Stimulated activated CD8-positive, alpha-beta memory T cell treated with anti-CD3 and anti-CD28 coated beads, Interleukin-15, amount 100 ng/mL, for 48 hours (primary cell): Measurements from ENCODE around the gene PAFAH1B1.
"Not testable (repeated sequence)": the region's sequence is repeated elsewhere in the genome, so short reads cannot be mapped to it uniquely, and the experiment has no call there.

Source experiments
- DNase-seq, 2 donors: peaks; one replicate each; pipeline ENCODE4 v3.0.0-alpha.2; 2020; ENCODE audit warnings: low read depth in 2 of 2

The PAFAH1B1 gene

DNA sequence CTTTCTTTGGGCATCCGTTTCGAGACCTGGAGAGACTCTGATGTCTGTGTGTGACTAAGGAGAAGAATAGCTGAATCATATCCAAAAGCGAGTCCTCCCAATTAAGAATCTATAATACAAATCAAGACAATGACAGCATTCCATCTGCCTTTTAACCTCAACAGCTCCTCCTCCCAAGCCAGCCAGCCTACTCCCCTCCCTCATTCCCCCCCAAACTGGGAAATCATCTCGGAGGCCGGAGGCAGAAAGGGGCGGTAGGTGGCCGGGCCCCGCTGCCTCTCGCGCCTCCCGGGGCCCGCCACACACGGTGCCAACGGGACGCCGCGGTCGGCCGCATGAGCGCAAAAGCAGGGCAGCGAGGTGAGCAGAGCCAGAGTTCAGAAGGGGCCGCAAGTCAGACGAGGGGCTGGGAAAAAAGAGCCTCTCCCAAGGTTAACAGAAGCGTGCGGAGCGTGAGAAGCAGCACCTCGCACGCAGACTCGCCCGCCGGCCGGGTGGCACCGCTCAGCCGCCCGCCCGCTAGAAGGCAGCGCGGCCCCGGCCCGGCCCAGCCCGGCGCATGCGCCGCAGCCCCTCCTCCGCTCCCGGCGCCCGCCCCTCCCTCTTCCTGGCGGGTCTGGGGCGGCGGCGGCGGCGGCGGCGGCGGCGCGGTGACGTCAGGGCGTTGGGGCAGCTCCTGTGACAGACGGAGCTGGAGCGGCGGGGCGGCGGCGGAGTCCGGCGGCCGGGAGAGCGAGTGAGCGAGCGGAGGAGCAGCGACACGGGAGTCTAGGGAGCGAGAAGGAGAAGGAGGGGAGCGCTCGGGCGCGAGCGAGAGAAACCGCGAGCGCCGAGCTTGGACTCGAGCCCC, at the start of gene PAFAH1B1:
Gene PAFAH1B1, plus strand, starts transcription at position 684 of the 850 bp plus-strand sequence. CDS start 44,635 bp downstream, outside the sequence.
- peak; percentile 94 to 96 for DNase-seq

DNA sequence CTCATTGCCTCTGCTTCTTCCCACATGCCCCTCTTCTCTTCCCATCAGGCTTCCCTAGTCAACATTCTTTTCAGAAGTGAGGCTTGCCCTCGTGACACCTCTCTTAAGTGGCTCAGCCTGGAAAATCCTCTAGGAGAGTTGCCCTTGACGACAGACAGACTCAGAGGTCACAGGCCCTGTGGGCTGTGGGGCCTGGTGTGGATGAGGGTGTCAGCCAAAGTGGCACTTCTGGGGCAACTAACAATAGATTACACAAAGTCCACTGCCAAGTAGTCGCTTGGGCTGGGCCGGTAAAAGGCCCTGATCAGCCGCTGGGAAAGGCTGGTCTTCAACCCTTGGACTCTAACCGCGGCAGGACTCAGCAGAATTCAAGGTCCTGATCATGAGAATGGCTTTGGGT, 48.1 kb upstream of the PAFAH1B1 start:
- no peak for DNase-seq

DNA sequence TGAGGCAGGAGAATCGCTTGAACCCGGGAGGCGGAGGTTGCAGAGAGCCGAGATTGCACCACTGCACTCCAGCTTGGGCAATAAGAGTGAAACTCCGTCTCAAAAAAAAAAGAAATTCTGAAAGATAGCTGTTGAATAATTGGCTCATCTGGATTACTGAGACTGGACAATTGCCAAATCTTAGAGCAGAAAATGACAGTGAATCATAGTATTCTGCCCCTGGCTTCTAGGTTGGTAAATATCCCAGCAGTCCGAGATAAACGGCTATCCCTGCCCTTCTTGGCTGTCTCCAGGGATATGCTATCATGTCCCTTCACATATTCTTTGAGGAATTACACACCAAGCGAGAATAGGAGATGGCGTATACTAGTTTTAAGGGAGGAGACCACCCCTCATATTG, 46.3 kb upstream of the PAFAH1B1 start:
- DNase-seq = no peak

GRCh38 chr17:2548026-2548425, 45.4 kb upstream of the PAFAH1B1 start:
- not testable (repeated sequence) for DNase-seq

- no peak for DNase-seq
These were observed 43.9 kb upstream of the PAFAH1B1 start for GRCh38 chr17:2549392-2550211.

- DNase-seq = no peak
These were observed 42.0 kb upstream of the PAFAH1B1 start for GRCh38 chr17:2551493-2551892.

DNA sequence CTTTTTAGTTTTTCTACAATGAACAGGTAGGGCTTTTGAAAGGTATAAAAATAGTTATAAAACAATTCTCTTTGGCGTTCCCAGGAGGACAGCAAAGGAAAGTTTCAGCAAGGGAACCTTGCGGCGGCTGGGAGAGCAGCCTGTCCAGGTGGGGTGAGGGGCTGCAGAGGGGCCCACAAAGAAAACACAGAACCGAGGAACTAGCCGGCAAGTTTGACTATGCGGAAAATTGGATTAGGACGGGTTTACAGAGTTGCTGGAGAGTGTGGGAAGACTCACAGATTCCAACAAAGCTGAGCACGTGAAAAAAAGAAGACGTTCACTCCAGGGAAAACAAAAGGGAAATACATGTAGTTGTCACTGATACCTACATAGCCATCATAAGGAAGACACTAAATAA, 41.5 kb upstream of the PAFAH1B1 start:
- no peak for DNase-seq

- DNase-seq = no peak
These were observed 32.8 kb upstream of the PAFAH1B1 start for GRCh38 chr17:2560658-2561057.

DNA sequence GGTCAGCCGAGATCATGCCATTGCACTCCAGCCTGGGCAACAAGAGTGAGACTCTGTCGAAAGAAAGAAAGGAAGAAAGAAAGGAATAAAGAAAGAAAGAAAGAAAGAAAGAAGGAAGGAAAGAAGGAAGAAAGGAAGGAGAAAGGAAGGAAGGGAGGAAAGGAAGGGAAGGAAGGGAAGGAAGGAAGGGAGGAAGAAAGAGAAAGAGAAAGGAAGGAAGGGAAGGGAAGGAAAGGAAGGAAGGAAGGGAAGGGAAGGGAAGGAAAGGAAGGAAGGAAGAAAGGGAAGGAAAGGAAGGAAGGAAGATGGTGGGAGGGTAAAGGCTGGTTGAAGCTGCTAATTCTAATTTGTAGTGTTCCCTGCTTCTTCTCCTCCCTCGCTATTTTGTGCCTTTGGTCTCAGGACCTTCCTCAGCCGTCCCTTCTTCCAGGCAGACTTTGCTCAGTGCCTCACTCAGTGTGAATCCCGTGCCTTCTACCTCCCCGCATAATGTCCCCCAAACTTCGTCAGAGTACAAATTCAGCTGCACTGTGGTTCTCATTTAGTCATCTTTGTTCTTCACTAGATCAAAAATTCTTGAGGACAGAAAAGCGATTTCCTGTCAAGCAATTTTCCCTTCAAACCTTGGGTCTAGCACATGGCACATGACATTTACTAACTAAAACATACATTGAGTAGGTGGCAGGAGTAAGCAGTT, 31.1 kb upstream of the PAFAH1B1 start:
- no peak for DNase-seq

DNA sequence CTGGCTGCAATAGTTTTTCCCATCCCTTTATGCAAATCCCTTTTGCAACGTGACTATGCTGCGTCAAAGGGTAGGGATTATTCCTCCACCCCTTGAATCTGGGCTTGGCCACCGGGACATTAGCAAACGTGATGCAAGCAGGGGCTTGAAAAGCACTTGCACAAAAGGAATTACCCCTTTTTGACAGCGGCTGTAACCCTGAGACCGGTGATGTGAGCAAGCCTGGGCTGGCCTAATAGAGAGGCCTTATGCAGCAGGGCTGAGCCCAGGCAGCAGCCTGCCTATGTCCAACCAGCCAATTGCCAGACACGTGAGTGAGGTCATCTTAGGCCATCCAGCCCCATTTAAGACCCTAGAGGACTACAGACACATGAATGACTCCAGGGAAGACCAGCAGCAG, 30.4 kb upstream of the PAFAH1B1 start:
- no peak for DNase-seq

- DNase-seq = no peak
These were observed 29.9 kb upstream of the PAFAH1B1 start for GRCh38 chr17:2563543-2563942.

DNA sequence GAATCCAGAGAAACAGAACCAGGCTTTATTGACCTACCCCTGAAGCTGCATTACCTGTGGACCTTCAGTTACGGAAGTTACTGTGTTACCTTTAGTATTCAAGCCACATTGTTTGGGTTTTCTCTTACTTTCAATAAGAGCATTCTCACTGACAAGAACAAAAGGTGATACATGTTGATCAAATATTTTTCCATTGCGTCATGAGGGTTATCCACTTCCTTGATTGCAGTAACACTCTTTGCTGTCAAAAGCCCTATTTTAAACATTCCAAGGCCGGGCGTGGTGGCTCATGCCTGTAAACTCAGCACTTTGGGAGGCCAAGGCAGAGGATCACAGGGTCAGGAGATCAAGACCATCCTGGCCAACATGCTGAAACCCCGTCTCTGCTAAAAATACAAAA, 28.6 kb upstream of the PAFAH1B1 start:
- DNase-seq = no peak

- DNase-seq = no peak
These were observed 27.4 kb upstream of the PAFAH1B1 start for GRCh38 chr17:2566056-2566455.

- DNase-seq = no peak
These were observed 21.7 kb upstream of the PAFAH1B1 start for GRCh38 chr17:2571523-2572303.

DNA sequence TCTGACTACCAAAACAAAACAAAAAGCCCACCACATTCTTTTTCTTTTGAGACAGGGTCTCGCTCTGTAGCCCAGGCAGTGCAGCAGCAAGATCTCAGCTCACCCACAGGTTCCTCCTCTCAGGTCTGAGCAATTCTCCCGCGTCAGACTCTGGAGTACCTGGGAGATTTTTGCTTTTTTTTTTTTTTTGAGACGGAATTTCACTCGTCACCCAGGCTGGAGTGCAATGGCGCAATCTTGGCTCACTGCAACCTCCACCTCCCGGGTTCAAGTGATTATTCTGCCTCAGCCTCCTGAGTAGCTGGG, 21.2 kb upstream of the PAFAH1B1 start:
- not testable (repeated sequence) for DNase-seq

DNA sequence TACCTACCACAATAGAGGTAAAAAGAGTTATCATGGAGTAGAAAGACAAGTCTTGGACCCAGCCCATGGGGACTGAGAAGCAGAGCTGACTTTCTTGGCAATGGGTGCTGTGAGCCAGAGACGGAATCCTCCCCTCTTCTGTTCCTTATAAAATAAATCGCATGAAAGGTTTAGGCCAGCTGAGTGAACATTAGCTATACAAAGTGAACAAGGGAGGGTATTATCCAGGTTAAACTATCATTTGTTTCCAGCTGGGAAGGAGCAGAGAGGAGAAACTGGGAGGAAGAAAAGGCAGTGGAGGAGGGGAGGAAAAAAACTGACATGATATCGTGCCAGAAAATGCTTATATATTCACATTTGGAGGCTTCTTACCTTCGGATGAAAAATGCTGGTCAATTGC, 13.3 kb upstream of the PAFAH1B1 start:
- no peak for DNase-seq

DNA sequence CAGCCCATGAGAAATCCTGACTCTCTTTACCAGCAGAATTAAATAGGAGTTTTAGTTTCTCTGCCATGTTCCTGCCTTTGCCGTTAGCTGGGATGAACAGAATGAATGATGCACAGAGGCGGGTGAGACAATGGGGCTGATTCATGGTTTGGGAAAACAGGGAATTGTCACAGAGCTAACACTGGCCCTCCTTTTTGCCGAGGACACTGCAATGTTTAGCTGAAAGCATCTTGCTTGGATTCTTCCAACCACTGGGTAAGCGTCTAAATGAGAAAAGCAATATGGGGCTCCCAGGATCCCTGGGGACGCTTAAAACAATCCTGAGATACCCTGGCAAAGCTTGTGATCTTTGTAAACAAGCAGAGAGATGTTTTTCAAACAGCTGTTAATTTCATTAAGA, 12.8 kb upstream of the PAFAH1B1 start:
- DNase-seq = no peak

DNA sequence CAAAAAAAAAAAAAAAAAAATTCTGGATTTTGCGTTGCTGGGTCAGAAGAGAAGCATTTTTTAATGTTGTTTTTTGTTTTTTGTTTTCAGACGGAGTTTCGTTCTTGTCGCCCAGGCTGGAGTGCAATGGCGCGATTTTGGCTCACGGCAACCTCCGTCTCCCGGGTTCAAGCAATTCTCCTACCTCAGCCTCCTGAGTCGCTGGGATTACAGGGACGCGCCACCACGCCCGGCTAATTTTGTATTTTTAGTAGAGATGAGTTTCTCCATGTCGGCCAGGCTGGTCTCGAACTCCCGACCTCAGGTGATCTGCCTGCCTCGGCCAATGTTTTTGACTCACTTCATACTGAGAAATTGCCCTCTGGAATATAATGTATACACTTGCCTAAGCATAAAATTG, 11.0 kb upstream of the PAFAH1B1 start:
- DNase-seq = no peak

GRCh38 chr17:2591040-2591640, 2.3 kb upstream of the PAFAH1B1 start:
- no peak for DNase-seq

DNA sequence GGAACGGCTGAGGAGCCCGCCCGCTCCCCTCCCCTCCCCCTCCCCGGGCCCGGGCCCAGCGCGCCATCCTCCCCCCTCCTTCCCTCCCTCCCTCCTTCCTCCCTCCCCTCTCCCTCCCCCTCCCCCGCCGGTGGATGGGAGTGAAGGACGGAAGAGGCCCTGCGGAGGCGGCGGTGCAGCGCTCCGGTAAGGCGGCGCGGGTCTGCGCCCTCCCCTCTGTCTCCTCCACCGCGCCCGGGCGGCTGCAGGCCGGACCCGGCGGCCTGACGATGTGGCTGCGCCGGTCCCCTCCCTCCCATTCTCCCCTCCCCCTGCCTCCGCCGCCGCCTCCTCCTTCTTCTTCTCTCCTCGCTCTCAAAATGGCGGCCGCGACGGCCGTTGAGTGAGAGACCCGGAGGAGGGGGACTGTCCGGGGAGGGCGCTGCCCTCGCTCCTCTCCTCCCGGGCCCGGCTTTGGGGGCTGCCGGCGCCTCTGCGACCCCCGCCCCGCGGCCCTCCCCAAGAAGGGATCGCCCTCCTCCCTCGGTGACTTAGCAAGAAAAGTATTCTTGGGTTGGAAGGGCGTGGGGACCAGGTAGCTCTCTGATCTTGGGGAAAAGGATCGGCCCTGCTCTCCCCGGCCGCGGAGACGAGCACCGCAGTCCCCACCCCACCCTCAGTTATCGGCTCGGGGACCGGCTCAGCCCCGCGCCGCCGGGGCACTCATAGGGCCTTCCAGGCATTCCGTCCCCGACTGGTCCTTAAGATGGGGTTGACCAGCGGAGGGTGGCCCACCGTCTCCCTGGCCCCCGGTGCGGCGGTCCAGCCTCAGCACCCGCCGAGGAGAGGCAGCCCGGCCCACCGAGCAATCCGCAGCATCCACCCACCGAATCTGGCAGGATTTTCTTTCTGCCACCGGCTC, 617 bp downstream of the PAFAH1B1 start:
- peak; percentile 62 to 68 for DNase-seq
